Measurements from ENCODE around the gene PLD1. TPM values are rescaled to one million over a fixed set of nuclear protein-coding genes. Genes with fewer than 3 reads are reported as not detected.

Gene PLD1
- total and polyA plus RNA-seq, 10 of the 15 experiments (the other 5 are each of a cell fraction or from before 2014, with no cell fraction given) = 2.9 to 108 (median 3.6) TPM

DNA sequence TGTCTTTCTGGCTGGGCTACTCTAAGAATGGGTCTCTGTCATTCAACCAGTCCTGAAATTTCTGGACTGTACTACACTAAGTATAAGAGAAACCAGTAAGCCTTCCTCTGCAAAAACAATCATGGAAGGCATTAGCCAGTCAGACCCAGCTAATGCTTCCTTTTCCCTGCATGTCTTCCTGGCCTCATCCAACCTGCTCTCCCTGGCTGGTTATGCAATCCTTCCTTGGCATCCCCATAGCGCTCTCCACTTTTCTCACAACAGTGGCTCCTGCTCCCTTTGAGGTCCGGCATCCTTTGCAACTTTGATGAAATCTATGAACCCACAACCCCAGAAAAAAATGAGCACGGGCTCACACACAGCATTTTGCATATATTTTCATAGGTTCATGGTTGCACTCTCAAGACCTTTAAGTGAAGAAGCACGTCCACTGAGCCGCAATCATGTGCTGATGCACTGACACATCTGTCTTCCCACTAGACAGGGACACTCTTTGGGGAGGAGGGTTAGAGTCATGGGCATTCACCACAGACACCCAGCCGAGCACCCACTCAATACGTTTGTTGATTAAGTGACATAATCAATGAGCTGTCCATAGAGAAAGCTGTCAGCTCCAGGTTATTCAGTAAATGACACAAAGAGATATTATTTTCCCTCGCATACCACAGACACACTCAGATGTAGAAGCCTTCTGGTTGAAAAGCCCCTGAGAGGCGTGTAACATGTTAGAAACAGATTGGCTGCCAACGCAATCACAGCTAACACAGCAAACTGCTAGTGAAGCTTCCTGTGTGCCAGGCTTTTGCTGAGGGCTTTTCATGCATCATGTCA, 66.7 kb downstream of the PLD1 start:
- WGBS (ENCODE audit: insufficient coverage, insufficient replicate concordance, low lambda C conversion rate, missing lambda C conversion rate) = 30% methylated on average over 10 of the region's 10 CpGs
- no peaks in the 10 kb centered on the region for H3K36me3 ChIP-seq (ENCODE audit: control insufficient read depth in 2 of 2, insufficient read depth in 2 of 2, low read length in 1 of 2)
- no peaks in the 10 kb centered on the region for H4K20me1 ChIP-seq (ENCODE audit: control insufficient read depth, insufficient read depth)
- H2AFZ ChIP-seq (ENCODE audit: control insufficient read depth, low read depth, low read length) = no peak overlapping the region
- CTCF ChIA-PET = interaction anchor here (1.2 to 4.1 kb wide), 8 partner anchors 14 to 129 kb away, joined by 3 to 39 read pairs (median 5); no protein-coding TSS in a partner anchor
- TF ChIP-seq ZNF207 (IDR thresholded peaks at IDR 0.05; ENCODE audit: borderline replicate concordance) (no peak), CEBPB (IDR thresholded peaks at IDR 0.05; ENCODE audit: borderline replicate concordance in 1 of 2, low read depth in 2 of 2, low read length in 2 of 2) (no peak), SREBF1 (IDR thresholded peaks at IDR 0.05; ENCODE audit: low read length) (no peak), DPF2 (IDR thresholded peaks at IDR 0.05) (no peak)
- POLR2A ChIA-PET = interaction anchor here (3.7 kb wide), 1 partner anchor 13 kb away, joined by 19 read pairs; no protein-coding TSS in a partner anchor
- peak; percentile 42; the same call in 2 of the 3 replicates for ATAC-seq
- no TSS peak for BruUV-seq (replicated peaks)
- no peaks in the 10 kb centered on the region; the same call in 2 of the 3 replicates for H3K9me3 ChIP-seq (replicated peaks; ENCODE audit: control insufficient read depth, insufficient read depth, low read length)
- H3K4me1 ChIP-seq (ENCODE audit: control insufficient read depth, insufficient read depth, low read length) = no peaks in the 10 kb centered on the region
- H3K4me3 ChIP-seq = no peak overlapping the region
- no peaks in the 10 kb centered on the region for H3K79me2 ChIP-seq (ENCODE audit: control insufficient read depth, insufficient read depth, low read length)
- no peak overlapping the region for H3K4me2 ChIP-seq (ENCODE audit: control insufficient read depth, insufficient read depth)
- DNase-seq (ENCODE audit: low read depth, low spot score) = no peak
- no peaks in the 10 kb centered on the region; a peak in 1 of 4 replicates for H3K27me3 ChIP-seq (replicated peaks in 1 of 2; ENCODE audit: control insufficient read depth in 2 of 2, insufficient read depth in 2 of 2, low read length in 1 of 2)
- intact Hi-C loops (cut with micrococcal nuclease; ENCODE audit: unreplicated experiment) (no loop called here), in situ Hi-C loops (cut with MboI) (no loop called here)
- FAIRE-seq = no peak
- SMC1A ChIA-PET (ENCODE audit: uncharacterized antibody, unreplicated experiment) = interaction anchor here (0.8 to 7.6 kb wide), 15 partner anchors 10 to 129 kb away, joined by 3 to 83 read pairs (median 4); no protein-coding TSS in a partner anchor
- no peak overlapping the region for H3K27ac ChIP-seq (ENCODE audit: control insufficient read depth, insufficient read depth)
- no peak overlapping the region for H3K9ac ChIP-seq (ENCODE audit: control insufficient read depth, insufficient read depth, low read length)
- RAD21 ChIA-PET (ENCODE audit: unreplicated experiment) = interaction anchor here (0.8 to 1.8 kb wide), 7 partner anchors 10 to 91 kb away, joined by 3 to 9 read pairs (median 5); no protein-coding TSS in a partner anchor

DNA sequence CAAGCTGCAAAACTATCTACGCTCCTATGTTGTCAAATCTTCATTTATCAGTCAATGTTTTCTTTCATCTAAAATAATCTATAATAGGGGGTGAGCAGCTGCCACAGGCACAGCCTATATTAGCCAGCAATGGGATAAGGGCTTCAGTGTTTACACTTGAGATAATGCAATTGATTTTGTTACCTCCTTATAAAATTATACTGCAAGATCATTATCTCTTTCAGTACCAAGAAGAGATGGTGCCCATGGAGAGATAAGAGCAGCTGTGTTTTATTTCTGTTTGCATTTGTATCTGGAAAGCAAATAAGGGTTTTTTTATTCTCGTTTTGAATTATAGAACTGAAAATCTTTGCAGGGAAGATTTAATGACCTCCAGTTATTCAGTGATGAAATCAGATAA, 68.9 kb downstream of the PLD1 start:
- CTCF ChIA-PET = interaction anchor here (1.3 to 4.1 kb wide), 4 partner anchors 18 to 88 kb away, joined by 3 to 39 read pairs (median 6); no protein-coding TSS in a partner anchor
- FAIRE-seq = no peak
- 15% methylated on average over 2 of the region's 2 CpGs for WGBS (ENCODE audit: insufficient coverage, insufficient replicate concordance, low lambda C conversion rate, missing lambda C conversion rate)
- Histone ChIP-seq H3K27ac (ENCODE audit: control insufficient read depth, insufficient read depth) (no peak overlapping the region), H4K20me1 (ENCODE audit: control insufficient read depth, insufficient read depth) (no peaks in the 10 kb centered on the region), H3K36me3 (ENCODE audit: control insufficient read depth in 2 of 2, insufficient read depth in 2 of 2, low read length in 1 of 2) (no peaks in the 10 kb centered on the region; a peak in 1 of 4 replicates), H2AFZ (ENCODE audit: control insufficient read depth, low read depth, low read length) (no peak overlapping the region), H3K4me3 (no peak overlapping the region), H3K4me1 (ENCODE audit: control insufficient read depth, insufficient read depth, low read length) (no peaks in the 10 kb centered on the region), H3K4me2 (ENCODE audit: control insufficient read depth, insufficient read depth) (no peak overlapping the region), H3K9ac (ENCODE audit: control insufficient read depth, insufficient read depth, low read length) (no peak overlapping the region), H3K9me3 (replicated peaks; ENCODE audit: control insufficient read depth, insufficient read depth, low read length) (no peaks in the 10 kb centered on the region; the same call in 2 of the 3 replicates), H3K27me3 (replicated peaks in 1 of 2; ENCODE audit: control insufficient read depth in 2 of 2, insufficient read depth in 2 of 2, low read length in 1 of 2) (no peaks in the 10 kb centered on the region), H3K79me2 (ENCODE audit: control insufficient read depth, insufficient read depth, low read length) (no peaks in the 10 kb centered on the region)
- ATAC-seq = no peak
- in situ Hi-C loops (cut with MboI) (no loop called here), intact Hi-C loops (cut with micrococcal nuclease; ENCODE audit: unreplicated experiment) (no loop called here)
- BruUV-seq (replicated peaks) = no TSS peak
- SMC1A ChIA-PET (ENCODE audit: uncharacterized antibody, unreplicated experiment) = interaction anchor here (0.7 to 7.6 kb wide), 12 partner anchors 8 to 88 kb away, joined by 3 to 83 read pairs (median 4); no protein-coding TSS in a partner anchor
- RAD21 ChIA-PET (ENCODE audit: unreplicated experiment) = interaction anchor here (1.4 to 1.7 kb wide), 2 partner anchors 31 to 70 kb away, joined by 3 to 5 read pairs; no protein-coding TSS in a partner anchor
- no peak for TF ChIP-seq CREM (IDR thresholded peaks at IDR 0.05; ENCODE audit: low read depth)
- TF ChIP-seq JUNB (IDR thresholded peaks at IDR 0.05) = no peak
- TF ChIP-seq REST (IDR thresholded peaks at IDR 0.05; ENCODE audit: low read depth, low read length) = no peak
- no peak for TF ChIP-seq POU2F2 (IDR thresholded peaks at IDR 0.05; ENCODE audit: borderline replicate concordance, low read depth, low read length)
- no peak for TF ChIP-seq PAX8 (IDR thresholded peaks at IDR 0.05)
- no peak for TF ChIP-seq SMARCA5 (IDR thresholded peaks at IDR 0.05)
- TF ChIP-seq PBX3 (IDR thresholded peaks at IDR 0.05; ENCODE audit: insufficient replicate concordance, low read depth, low read length) = no peak
- DNase-seq (ENCODE audit: low read depth, low spot score) = no peak
- POLR2A ChIA-PET = interaction anchor here (0.9 to 3.7 kb wide), 2 partner anchors 15 to 24 kb away, joined by 3 to 19 read pairs; no protein-coding TSS in a partner anchor

Data from GM12878 (cell line).